ENCODE measurements around the gene LIMCH1. TPM values are rescaled to one million over a fixed set of nuclear protein-coding genes. Genes with fewer than 3 reads are reported as not detected.
"Not testable (repeated sequence)": the region's sequence is repeated elsewhere in the genome, so short reads cannot be mapped to it uniquely, and the experiment has no call there.

The LIMCH1 gene, protein sequence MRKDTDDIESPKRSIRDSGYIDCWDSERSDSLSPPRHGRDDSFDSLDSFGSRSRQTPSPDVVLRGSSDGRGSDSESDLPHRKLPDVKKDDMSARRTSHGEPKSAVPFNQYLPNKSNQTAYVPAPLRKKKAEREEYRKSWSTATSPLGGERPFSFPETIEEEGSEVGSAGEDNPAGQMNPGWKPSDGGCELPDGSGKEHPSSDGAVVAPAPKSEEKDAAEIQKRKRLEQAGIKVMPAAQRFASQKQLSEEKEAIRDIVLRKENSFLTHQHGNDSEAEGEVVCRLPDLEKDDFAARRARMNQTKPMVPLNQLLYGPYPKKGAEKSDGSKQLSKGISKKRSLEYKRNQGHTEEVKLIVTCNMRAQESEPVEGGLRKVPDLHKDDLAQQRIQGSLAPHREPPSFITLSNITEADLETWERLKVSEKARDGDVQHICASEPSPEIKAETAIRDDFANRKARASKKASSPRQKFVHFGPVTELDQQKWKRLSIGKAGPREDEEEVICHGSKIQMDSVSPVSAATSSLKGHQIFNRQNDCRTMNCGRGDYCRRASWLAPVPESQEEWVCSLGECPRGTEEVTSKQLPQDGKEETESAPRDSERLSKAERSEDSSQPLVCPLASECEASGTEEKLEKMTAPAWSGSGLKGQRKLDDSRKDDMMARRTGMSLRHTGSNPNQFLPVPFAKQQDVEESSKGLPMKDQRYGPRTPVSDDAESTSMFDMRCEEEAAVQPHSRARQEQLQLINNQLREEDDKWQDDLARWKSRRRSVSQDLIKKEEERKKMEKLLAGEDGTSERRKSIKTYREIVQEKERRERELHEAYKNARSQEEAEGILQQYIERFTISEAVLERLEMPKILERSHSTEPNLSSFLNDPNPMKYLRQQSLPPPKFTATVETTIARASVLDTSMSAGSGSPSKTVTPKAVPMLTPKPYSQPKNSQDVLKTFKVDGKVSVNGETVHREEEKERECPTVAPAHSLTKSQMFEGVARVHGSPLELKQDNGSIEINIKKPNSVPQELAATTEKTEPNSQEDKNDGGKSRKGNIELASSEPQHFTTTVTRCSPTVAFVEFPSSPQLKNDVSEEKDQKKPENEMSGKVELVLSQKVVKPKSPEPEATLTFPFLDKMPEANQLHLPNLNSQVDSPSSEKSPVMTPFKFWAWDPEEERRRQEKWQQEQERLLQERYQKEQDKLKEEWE (N-terminal part only)
- 100 to 1,000 TPM in 4 of 5 donors, 10 to 100 TPM in 1; 85.4 to 134 (median 114) TPM for polyA plus RNA-seq (ENCODE audit: insufficient read depth in 1 of 5, insufficient read length in 5 of 5, low replicate concordance in 1 of 5)
- long read RNA-seq, donor 1, full-length matches to known transcripts: 1 of 17 reads
- long read RNA-seq, donor 1, partial matches to known transcripts: 16 of 17 reads
- long read RNA-seq, donor 1, other reads (novel, unspliced or antisense): 0 of 17 reads
- long read RNA-seq, donor 2, partial matches to known transcripts: 6 of 6 reads
- long read RNA-seq, donor 2, other reads (novel, unspliced or antisense): 0 of 6 reads
- long read RNA-seq, donor 3, partial matches to known transcripts: 0 of 1 reads
- long read RNA-seq, donor 3, other reads (novel, unspliced or antisense): 0 of 1 reads
- long read RNA-seq, donor 4: 0 reads
- long read RNA-seq, donor 5, partial matches to known transcripts: 11 of 12 reads
- long read RNA-seq, donor 5, other reads (novel, unspliced or antisense): 0 of 12 reads
- long read RNA-seq, donor 6, full-length matches to known transcripts: 3 of 9 reads
- long read RNA-seq, donor 6, partial matches to known transcripts: 0 of 9 reads
- long read RNA-seq, donor 6, other reads (novel, unspliced or antisense): 6 of 9 reads
- long read RNA-seq, donor 7, full-length matches to known transcripts: 5 of 15 reads
- long read RNA-seq, donor 7, partial matches to known transcripts: 0 of 15 reads
- long read RNA-seq, donor 7, other reads (novel, unspliced or antisense): 10 of 15 reads
- long read RNA-seq, donor 8, full-length matches to known transcripts: 1 of 1 reads
- long read RNA-seq, donor 8, partial matches to known transcripts: 0 of 1 reads
- long read RNA-seq, donor 8, other reads (novel, unspliced or antisense): 0 of 1 reads

GRCh38 chr4:41538017-41538733, at the start of gene LIMCH1:
TSS of gene LIMCH1 (plus strand) at chr4:41538157. CDS start at chr4:41605996, 67,839 bp downstream.
- peak; percentile 63 to 72 for DNase-seq

DNA sequence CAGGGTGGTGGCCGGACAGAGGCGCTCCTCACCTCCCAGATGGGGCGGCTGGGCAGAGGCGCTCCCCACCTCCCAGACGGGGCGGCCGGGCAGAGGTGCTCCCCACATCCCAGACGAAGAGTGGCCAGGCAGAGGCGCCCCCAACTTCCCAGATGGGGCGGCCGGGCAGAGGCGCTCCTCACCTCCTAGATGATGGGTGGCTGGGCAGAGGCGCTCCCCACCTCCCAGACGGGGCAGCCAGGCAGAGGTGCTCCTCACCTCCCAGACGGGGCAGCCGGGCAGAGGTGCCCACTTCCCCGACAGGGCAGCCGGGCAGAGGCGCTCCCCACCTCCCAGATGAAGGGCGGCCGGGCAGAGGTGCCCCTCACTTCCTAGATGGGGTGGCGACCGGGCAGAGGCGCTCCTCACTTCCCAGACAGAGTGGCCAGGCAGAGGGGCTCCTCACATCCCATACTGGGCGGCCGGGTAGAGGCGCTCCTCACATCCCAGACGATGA, 46.8 kb upstream of the LIMCH1 start:
- DNase-seq: not testable (repeated sequence)

- no peak for DNase-seq
Observed at GRCh38 chr4:41496977-41497376, 41.0 kb upstream of the LIMCH1 start.

- DNase-seq: no peak
Observed at GRCh38 chr4:41498177-41498576, 39.8 kb upstream of the LIMCH1 start.

DNA sequence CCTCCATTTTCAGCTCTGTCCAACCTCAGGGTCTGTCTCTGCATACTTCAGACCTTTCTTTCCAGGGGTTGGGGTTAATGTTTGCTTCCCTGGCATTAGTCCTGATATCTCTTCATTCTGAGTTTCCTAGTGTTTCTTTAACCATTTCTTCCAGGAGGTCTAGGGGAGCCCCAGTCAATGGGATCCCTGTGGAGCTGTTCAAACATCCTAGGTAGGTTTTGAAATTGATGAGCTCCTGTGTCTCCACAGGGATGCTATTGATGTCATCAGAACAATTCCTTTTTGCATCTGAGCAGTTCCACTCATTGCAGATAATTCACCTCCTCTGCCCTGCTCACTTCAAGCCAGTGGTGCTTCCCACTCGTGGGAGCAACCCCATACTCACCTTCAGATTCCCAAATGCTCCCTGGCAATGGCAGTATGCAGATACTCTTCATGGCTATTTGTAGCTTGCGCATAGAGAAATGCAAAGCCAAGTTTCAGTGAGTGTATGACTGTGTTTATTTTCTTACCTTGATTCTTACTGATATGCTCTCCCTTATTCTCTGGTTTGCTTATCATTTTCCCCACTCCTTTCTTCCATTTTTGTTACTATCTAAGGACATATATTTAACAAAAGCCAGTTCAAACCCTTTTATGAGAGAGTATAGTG, 33.7 kb upstream of the LIMCH1 start:
- DNase-seq: no peak

- no peak for DNase-seq
Observed at GRCh38 chr4:41505161-41505661, 32.7 kb upstream of the LIMCH1 start.

DNA sequence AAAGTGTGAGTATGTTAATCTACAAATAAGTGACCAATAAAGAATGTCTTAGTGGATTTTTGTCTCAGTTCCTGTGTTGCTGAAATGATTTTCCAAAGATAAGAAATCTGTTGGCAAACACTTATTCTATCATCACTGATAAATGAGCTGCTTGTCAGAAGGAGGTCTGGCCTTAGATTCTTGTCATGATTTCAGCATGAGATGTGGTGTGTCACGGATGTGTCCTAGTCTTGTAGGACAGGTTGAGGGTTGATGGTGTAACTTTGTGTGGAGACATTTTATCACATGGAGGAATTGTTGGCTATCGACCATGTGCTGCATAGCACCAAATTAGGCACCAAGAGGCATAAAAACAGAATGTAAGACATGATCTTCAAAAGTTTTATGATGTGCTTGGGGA, 31.8 kb upstream of the LIMCH1 start:
- DNase-seq: peak; percentile 68 to 69

DNA sequence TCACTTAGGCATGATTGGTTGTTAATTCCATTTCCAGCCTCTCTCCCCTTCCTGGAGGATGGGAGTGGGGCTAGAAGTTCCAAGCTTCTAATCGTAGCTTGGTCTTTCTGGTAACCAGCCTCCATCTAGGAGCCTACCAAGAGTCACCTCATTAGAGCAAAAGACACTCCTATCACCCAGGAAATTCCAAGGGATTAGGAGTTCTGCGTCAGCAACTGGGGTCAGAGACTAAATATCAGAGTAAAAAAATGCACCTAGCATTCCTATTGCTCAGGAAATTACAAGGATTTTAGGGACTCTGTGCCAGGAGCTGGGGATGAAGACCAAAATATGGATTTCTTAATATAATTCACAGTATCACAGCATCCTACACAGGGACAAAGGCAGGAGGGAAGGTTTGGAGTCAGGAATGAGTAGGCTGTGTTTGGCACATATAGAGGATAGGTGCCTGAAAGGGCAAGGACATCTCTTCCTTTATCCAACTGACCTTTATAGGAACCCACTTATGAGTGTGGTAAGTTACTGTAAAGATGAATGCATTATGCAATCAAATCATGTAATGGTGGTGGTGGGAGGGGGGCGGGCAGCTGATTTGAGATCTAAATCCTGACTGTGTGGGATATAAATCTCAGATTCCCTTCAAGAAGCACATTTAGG, 30.5 kb upstream of the LIMCH1 start:
- no peak for DNase-seq

- no peak for DNase-seq
Observed at GRCh38 chr4:41509451-41509866, 28.5 kb upstream of the LIMCH1 start.

DNA sequence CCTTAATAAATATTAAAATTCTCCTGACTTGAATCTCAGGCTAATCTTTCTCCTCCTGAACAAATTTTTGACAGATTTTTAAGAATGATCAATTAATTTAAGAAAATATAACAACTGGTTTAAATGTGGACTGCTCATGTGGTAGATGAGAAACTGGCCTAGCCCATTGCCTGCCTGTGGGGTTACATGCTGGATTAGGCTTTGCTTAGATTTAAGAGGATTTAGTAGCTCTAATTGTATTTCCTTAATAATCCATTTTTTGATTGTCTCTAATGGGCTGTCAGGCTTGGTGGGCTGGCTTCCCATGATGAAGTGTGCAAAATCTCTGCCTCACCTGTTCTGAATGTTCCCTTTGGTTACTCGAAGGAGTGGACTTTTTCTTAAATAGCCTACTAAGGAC, 27.8 kb upstream of the LIMCH1 start:
- DNase-seq: no peak

- no peak for DNase-seq
Observed at GRCh38 chr4:41512136-41512535, 25.8 kb upstream of the LIMCH1 start.

- DNase-seq: no peak
Observed at GRCh38 chr4:41512596-41512995, 25.4 kb upstream of the LIMCH1 start.

GRCh38 chr4:41514169-41514568, 23.8 kb upstream of the LIMCH1 start:
- DNase-seq: no peak

DNA sequence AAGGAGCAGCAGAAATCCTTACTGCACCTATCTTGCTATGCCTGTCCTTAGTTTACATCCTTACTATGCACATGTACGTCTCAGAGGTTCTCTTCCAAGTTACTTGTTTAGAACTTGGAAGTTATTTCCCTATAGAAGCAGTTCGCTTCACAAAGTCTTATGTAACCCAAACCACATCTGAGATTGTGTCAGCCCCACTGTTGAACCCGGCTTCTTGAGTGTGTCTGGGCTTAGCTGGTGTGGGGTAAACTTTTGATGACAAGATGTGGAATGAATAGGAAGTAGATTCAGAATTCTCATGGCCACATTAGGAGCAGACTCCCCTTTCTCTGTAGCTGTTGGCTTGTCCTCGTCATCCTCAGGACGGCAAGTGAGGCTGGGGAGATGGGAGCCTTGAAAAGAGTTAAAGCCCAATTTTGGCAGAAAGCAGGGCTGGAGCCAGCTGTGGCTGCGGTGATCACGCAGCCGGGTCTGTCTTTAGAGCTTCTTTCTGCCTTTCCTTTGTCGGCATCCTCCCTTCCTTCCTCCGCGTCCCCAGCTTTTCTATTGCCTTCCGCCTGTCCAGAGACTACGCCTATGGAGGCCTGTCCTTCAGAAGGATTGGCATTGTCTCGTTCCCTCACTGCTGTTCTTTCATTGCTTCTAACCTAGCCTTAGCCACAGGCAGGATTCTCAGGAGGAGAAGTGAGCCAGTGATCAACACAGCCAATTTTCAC, 23.0 kb upstream of the LIMCH1 start:
- no peak for DNase-seq

DNA sequence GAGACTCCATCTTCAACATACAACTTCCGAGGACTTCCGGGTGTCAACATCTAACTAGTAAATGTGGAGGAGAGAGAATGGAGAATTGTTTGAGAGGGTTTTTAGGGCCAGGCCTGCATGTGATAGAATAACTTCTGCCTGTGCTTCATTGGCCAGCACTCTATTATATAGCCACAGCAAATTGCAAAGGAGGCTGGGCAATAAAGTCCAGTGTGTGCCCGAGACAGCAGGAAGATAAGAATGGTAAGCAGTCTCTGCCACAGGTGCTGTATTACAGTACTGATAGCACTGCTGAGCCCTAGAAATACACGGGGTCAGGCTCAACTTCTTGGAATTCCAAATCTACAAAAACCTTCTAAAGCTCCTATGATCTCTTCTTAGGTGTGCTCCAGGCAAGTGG, 20.8 kb upstream of the LIMCH1 start:
- DNase-seq: no peak

DNA sequence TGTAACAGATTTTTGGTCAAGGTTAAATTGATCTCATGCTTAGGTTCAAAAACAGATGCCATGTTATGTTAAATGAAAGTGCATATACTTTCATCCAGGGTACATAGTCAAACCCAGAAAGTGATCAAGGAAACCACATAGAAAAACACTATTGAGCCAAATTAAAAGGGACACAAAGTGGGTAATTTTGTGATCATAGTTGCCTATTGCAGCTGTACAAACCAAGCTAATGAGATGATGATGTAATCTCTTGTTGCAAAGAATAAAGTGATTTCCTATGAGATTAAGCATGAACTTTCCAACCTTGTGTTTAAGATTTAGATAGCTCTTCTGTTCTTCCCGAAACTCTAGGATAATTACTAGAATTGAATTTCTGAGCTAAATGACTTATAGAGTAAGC, 20.2 kb upstream of the LIMCH1 start:
- DNase-seq: no peak

GRCh38 chr4:41524425-41524824, 13.5 kb upstream of the LIMCH1 start:
- DNase-seq: no peak
